GM12878 (cell line): ENCODE results near the gene RAD51B. TPM values are rescaled to one million over a fixed set of nuclear protein-coding genes. Genes with fewer than 3 reads are reported as not detected.

ENCODE experiments used
- ATAC-seq: fragments of 200-7000 bp; cut with Tn5 transposase; 3 replicates; pipeline ENCODE4 v1.9.1; 2020; ENCODE audit warnings: mild to moderate bottlenecking, moderate library complexity
- BruUV-seq: library from RNA; stranded (reverse); fragments of 400-500 nt; replicated peaks from 2 replicates; lab custom pipeline; 2021; lab: Mats Ljungman, UMichigan
- CTCF ChIA-PET: fragments of 300-600 bp; sonication (Branson Sonifier 250); formaldehyde crosslinking; extraction: SDS; loops from one replicate; lab custom pipeline; 2021; ENCODE audit warnings: inconsistent platforms; lab: Yijun Ruan, JAX
- POLR2A ChIA-PET: fragments of 350-600 bp; formaldehyde crosslinking; extraction: SDS; loops from one replicate; lab custom pipeline; 2021; ENCODE audit warnings: inconsistent platforms; lab: Charles Lee
- RAD21 ChIA-PET: fragments of 300-600 bp; sonication (Branson Sonifier 250); formaldehyde crosslinking; loops from one replicate; lab custom pipeline; 2023; ENCODE audit warnings: antibody characterized with exemption; ENCODE audit not compliant: unreplicated experiment; lab: Charles Lee
- SMC1A ChIA-PET: fragments of 300-600 bp; sonication (Branson Sonifier 250); formaldehyde crosslinking; loops from one replicate; lab custom pipeline; 2023; ENCODE audit not compliant: unreplicated experiment, uncharacterized antibody; lab: Charles Lee
- DNase-seq: peaks from one replicate; pipeline ENCODE4 v3.0.0-alpha.2; 2011; ENCODE audit warnings: low read depth, low spot score
- FAIRE-seq: peaks from 3 replicates; lab custom pipeline; 2011; peaks lifted over from hg19 to GRCh38; lab: Jason Lieb, UNC
- H2AFZ ChIP-seq: 2 replicates; pipeline ENCODE4 v1.6.0; 2011; ENCODE audit warnings: low read depth, low read length, control low read depth; ENCODE audit not compliant: control insufficient read depth
- H3K27ac ChIP-seq: 2 replicates; pipeline ENCODE4 v1.5.1; 2011; ENCODE audit warnings: control low read depth; ENCODE audit not compliant: control insufficient read depth, insufficient read depth
- H3K27me3 ChIP-seq, 2 experiments: replicated peaks in 1 of 2; 2 replicates each; pipeline versions ENCODE4 v1.6.0 to v1.6.1; 2011; ENCODE audit warnings: low read length in 1 of 2; ENCODE audit not compliant: control insufficient read depth in 2 of 2, insufficient read depth in 2 of 2
- H3K36me3 ChIP-seq, 2 experiments: 2 replicates each; pipeline ENCODE4 v1.5.1; 2011; ENCODE audit warnings: low read length in 1 of 2; ENCODE audit not compliant: control insufficient read depth in 2 of 2, insufficient read depth in 2 of 2
- H3K4me1 ChIP-seq: 2 replicates; pipeline ENCODE4 v1.6.1; 2011; ENCODE audit warnings: mild to moderate bottlenecking, low read length, moderate library complexity, mixed read lengths; ENCODE audit not compliant: control insufficient read depth, insufficient read depth
- H3K4me2 ChIP-seq: 2 replicates; pipeline ENCODE4 v1.6.0; 2011; ENCODE audit warnings: control low read depth; ENCODE audit not compliant: control insufficient read depth, insufficient read depth
- H3K4me3 ChIP-seq: fragments of 200-600 bp; sonication (generic); 2 replicates; pipeline ENCODE4 v1.5.1; 2016
- H3K79me2 ChIP-seq: 2 replicates; pipeline ENCODE4 v1.6.0; 2011; ENCODE audit warnings: low read length; ENCODE audit not compliant: control insufficient read depth, insufficient read depth
- H3K9ac ChIP-seq: 2 replicates; pipeline ENCODE4 v1.8.0; 2011; ENCODE audit warnings: low read length, control low read depth, mixed read lengths; ENCODE audit not compliant: control insufficient read depth, insufficient read depth
- H3K9me3 ChIP-seq: replicated peaks from 3 replicates; pipeline ENCODE4 v1.5.1; 2011; ENCODE audit warnings: mild to moderate bottlenecking, low read length; ENCODE audit not compliant: control insufficient read depth, insufficient read depth
- H4K20me1 ChIP-seq: 2 replicates; pipeline ENCODE4 v1.6.0; 2011; ENCODE audit not compliant: control insufficient read depth, insufficient read depth
- BHLHE40 ChIP-seq, 2 experiments: fragments of 450-650 bp in 1 of 2; IDR thresholded peaks; 2 replicates each; pipeline ENCODE4 v1.6.1; 2011 to 2017; ENCODE audit warnings: low read depth in 2 of 2, borderline replicate concordance in 1 of 2, improper control_type of control experiment in 1 of 2, low read length in 1 of 2, mild to moderate bottlenecking in 1 of 2
- BRCA1 ChIP-seq: IDR thresholded peaks from 2 replicates; pipeline ENCODE4 v1.6.1; 2011; ENCODE audit warnings: low read depth, low read length, improper control_type of control experiment
- DPF2 ChIP-seq: fragments of 450-650 bp; IDR thresholded peaks from 2 replicates; pipeline ENCODE4 v1.6.1; 2017; ENCODE audit warnings: mild to moderate bottlenecking
- GABPA ChIP-seq: IDR thresholded peaks from 2 replicates; pipeline ENCODE4 v1.6.1; 2014; ENCODE audit warnings: antibody characterized with exemption, low read depth, mild to moderate bottlenecking, inconsistent platforms
- IKZF1 ChIP-seq: fragments of 450-650 bp; conservative IDR thresholded peaks from 2 replicates; pipeline ENCODE4 v1.6.1; 2017; ENCODE audit warnings: antibody characterized with exemption, mild to moderate bottlenecking
- IKZF2 ChIP-seq, 2 experiments: fragments of 450-650 bp; IDR thresholded peaks; 2 replicates each; pipeline ENCODE4 v1.6.1; 2017; ENCODE audit warnings: mild to moderate bottlenecking in 2 of 2, moderate library complexity in 2 of 2
- JUNB ChIP-seq: IDR thresholded peaks from 2 replicates; pipeline ENCODE4 v1.6.1; 2016; ENCODE audit warnings: antibody characterized with exemption, mild to moderate bottlenecking
- MTA2 ChIP-seq: fragments of 450-650 bp; IDR thresholded peaks from 2 replicates; pipeline ENCODE4 v1.6.1; 2016; ENCODE audit warnings: low read depth, mild to moderate bottlenecking, moderate library complexity
- MYB ChIP-seq: fragments of 150-350 bp; IDR thresholded peaks from 2 replicates; pipeline ENCODE4 v1.6.1; 2014; ENCODE audit warnings: mild to moderate bottlenecking, low read depth, low read length, borderline replicate concordance
- ZNF217 ChIP-seq: fragments of 450-650 bp; IDR thresholded peaks from 2 replicates; pipeline ENCODE4 v1.6.1; 2017; ENCODE audit warnings: antibody characterized with exemption, mild to moderate bottlenecking
- WGBS: methylation state at CpG from one replicate; pipeline ENCODE4 v1.1.6; 2016; ENCODE audit warnings: low lambda C conversion rate; ENCODE audit not compliant: insufficient replicate concordance, insufficient coverage; ENCODE audit errors: missing lambda C conversion rate; 5-methylcytosine and 5-hydroxymethylcytosine counted together
- in situ Hi-C: fragments of 300-500 bp; cut with MboI; formaldehyde crosslinking; loops from 9 replicates; pipeline ENCODE4 v1.14.3; 2018; ENCODE audit warnings: mixed read lengths
- intact Hi-C: fragments of 100-400 bp; cut with micrococcal nuclease; formaldehyde crosslinking; loops from one replicate; pipeline ENCODE4 v1.14.2; 2022; ENCODE audit not compliant: unreplicated experiment
- polyA plus RNA-seq, 11 experiments: library from polyadenylated mRNA; depleted of rRNA in 4 of 11; unstranded in 6 of 11; stranded (reverse) in 5 of 11; fragments of >200 nt; fragmentation: Nextera tagmentation in 4 of 11; fragmentation: Illumina TruSeq in 1 of 11; extraction: Ambion mirVana in 4 of 11; extraction: Trizol in 1 of 11; gene quantifications; 1 replicate in 1 of 11; 2 replicates in 10 of 11; pipeline versions ENCODE4 v1.2.1 to v1.2.3, GENCODE V29; 2011 to 2016; ENCODE audit warnings: inconsistent platforms in 2 of 11, missing spikeins in 2 of 11, low read depth in 1 of 11
- total RNA-seq, 4 experiments: library from RNA; depleted of rRNA in 3 of 4; stranded (reverse); fragments of >200 nt in 3 of 4; fragmentation: Illumina TruSeq in 1 of 4; extraction: Trizol in 1 of 4; gene quantifications; 2 replicates each; pipeline versions ENCODE4 v1.2.1 to v1.2.3, GENCODE V29; 2013 to 2021

Gene RAD51B
- total and polyA plus RNA-seq, 10 of the 15 experiments (the other 5 are each of a cell fraction or from before 2014, with no cell fraction given), result 9.8 to 26.8 (median 21.3) TPM

GRCh38 chr14:68214431-68214830, 394.9 kb downstream of the RAD51B start:
- Histone ChIP-seq H3K4me2 (no peak overlapping the region), H4K20me1 (no peaks in the 10 kb centered on the region), H3K27ac (no peak overlapping the region), H3K9ac (no peak overlapping the region), H3K36me3 (no peaks in the 10 kb centered on the region), H3K79me2 (no peaks in the 10 kb centered on the region; the same call in 1 of the 2 replicates), H3K27me3 (no peaks in the 10 kb centered on the region), H2AFZ (no peak overlapping the region), H3K4me3 (no peak overlapping the region), H3K4me1 (peaks cover 50% of the 10 kb centered on the region), H3K9me3 (no peaks in the 10 kb centered on the region; the same call in 1 of the 3 replicates)
- ChIA-PET CTCF (interaction anchor here (1.4 kb wide), 1 partner anchor 34 kb away, joined by 3 read pairs; no protein-coding TSS in a partner anchor), SMC1A (interaction anchor here (0.8 to 2.2 kb wide), 7 partner anchors 8 to 471 kb away, joined by 3 to 16 read pairs (median 4); no protein-coding TSS in a partner anchor), RAD21 (interaction anchor here (1.0 to 1.1 kb wide), 3 partner anchors 31 to 77 kb away, joined by 3 to 5 read pairs (median 4); no protein-coding TSS in a partner anchor), POLR2A (no interaction called here)
- FAIRE-seq (no peak), DNase-seq (no peak), ATAC-seq (no peak)
- intact Hi-C loops, result loop anchor here (5.0 to 10.0 kb wide), 2 partner anchors 130 to 192 kb away; no protein-coding TSS in a partner anchor
- no TSS peak for BruUV-seq
- TF ChIP-seq GABPA (no peak), BRCA1 (no peak)
- in situ Hi-C loops, result no loop called here
- 83% methylated on average over 4 of the region's 4 CpGs for WGBS

- RAD21 ChIA-PET, result interaction anchor here (0.6 to 1.4 kb wide), 11 partner anchors 13 to 603 kb away, joined by 3 to 6 read pairs (median 3); no protein-coding TSS in a partner anchor
- POLR2A ChIA-PET, result interaction anchor here (0.6 to 1.4 kb wide), 3 partner anchors 10 to 770 kb away, joined by 3 to 5 read pairs (median 3); no protein-coding TSS in a partner anchor
- Histone ChIP-seq H3K9ac (no peak overlapping the region), H3K79me2 (no peaks in the 10 kb centered on the region; the same call in 1 of the 2 replicates), H3K4me1 (peaks cover 38% of the 10 kb centered on the region), H3K9me3 (no peaks in the 10 kb centered on the region; the same call in 1 of the 3 replicates), H3K4me3 (no peak overlapping the region), H3K4me2 (peak overlapping the region; percentile 7; the same call in 1 of the 2 replicates), H2AFZ (peak overlapping the region; percentile 16; the same call in 1 of the 2 replicates), H3K27me3 (no peaks in the 10 kb centered on the region), H3K36me3 (no peaks in the 10 kb centered on the region), H4K20me1 (no peaks in the 10 kb centered on the region), H3K27ac (peak overlapping the region; percentile 62)
- intact Hi-C loops (loop anchor here (10.0 kb wide), 1 partner anchor 131 kb away; no protein-coding TSS in a partner anchor), in situ Hi-C loops (no loop called here)
- SMC1A ChIA-PET, result interaction anchor here (0.6 to 2.2 kb wide), 17 partner anchors 9 to 608 kb away, joined by 3 to 16 read pairs (median 4); no protein-coding TSS in a partner anchor
- 0% methylated on average over 2 of the region's 2 CpGs for WGBS
- DNase-seq, result peak; percentile 57
- peak; percentile 35 for ATAC-seq
- CTCF ChIA-PET, result interaction anchor here (0.7 to 1.5 kb wide), 6 partner anchors 10 to 271 kb away, joined by 3 to 7 read pairs (median 3); no protein-coding TSS in a partner anchor
- TF ChIP-seq DPF2 (peak; percentile 31; the same call in 1 of the 2 replicates), IKZF1 (peak; percentile 27), MYB (no peak), JUNB (no peak), ZNF217 (0 out of 2 replicates have a peak, but pooled peaks have one; percentile 35), MTA2 (peak; percentile 31), BHLHE40 (IDR thresholded peaks at IDR 0.05; ENCODE audit: borderline replicate concordance in 1 of 2, low read depth in 2 of 2, low read length in 1 of 2) (peak in 1 of 2 experiments; percentile 57; a peak in 1 of 4 replicates), IKZF2 (IDR thresholded peaks at IDR 0.05) (peak in 1 of 2 experiments; percentile 43; a peak in 1 of 4 replicates)
- FAIRE-seq, result peak; percentile 18
- BruUV-seq, result no TSS peak
These were observed 396.1 kb downstream of the RAD51B start for GRCh38 chr14:68215629-68216028.
